Ammon's horn (tissue), 1 donor: ENCODE data around the gene FOXF1.

Experiments
- DNase-seq: peaks from one replicate; pipeline ENCODE4 v3.0.0-alpha.2; 2016; ENCODE audit warnings: low spot score

FOXF1 gene

GRCh38 chr16:86534779-86535615 lies 24.7 kb downstream of the FOXF1 start:
- peak; percentile 81 for DNase-seq

DNA sequence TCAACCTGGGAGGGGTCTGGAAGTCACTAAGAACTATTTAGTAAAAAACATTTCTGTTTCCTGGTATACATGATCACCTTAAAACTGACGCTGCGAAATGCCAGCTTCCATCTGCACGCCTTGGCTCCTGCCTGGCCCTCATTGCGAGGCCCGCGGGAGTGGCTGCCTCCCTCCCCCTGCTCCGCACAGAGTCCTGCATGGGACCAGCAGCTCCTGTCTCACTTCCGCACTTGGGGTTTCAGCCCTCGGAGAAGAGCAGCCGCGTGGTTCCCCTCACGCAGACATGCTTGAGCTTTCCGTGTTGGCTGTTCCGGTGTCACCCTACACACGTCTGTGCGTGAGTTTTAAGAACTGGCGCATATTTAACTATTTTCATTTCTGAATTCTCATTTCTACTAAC lies 26.3 kb downstream of the FOXF1 start:
- DNase-seq = no peak

DNA sequence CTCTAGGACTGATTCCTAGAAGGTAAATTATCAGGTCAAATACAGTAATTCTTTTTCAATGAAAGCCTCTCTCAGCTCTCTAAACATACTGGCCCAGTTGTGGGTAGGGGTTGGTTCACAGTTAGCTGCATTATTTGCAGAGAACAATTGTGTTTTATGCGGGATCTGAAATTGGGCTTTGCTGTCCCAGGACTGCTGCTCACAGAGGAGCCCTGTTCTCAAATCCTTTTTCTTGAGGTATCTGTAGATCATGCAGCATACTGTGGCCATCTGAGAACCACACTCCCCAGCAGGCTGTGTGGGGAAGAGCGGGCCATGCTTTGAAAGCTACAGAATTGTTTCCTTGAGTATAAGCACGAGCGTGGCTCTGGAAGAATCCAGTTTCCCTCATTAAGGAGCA lies 27.2 kb downstream of the FOXF1 start:
- no peak for DNase-seq

- no peak for DNase-seq
Measured at GRCh38 chr16:86538196-86538780, 28.0 kb downstream of the FOXF1 start.

GRCh38 chr16:86540894-86541293 lies 30.6 kb downstream of the FOXF1 start:
- no peak for DNase-seq

DNA sequence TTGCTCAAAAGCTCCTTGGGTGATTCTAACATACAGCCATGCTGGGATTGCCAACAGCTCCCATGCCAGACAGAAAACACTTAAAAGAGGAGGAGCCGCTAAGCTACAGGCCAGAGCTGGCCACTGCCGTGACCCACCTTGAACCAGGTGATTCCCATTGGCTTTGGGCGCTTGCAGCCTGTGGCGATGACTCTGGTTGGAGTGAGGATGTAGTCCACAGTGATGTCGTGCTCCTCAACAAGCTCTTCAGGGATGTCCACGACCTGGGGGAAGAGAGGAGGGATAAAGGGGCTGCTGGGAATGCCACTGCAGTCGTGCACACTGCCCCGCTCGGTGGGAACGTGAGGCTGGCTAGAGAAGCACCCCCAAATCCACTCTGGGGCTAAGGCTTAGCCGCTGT lies 31.2 kb downstream of the FOXF1 start:
- DNase-seq = no peak

DNA sequence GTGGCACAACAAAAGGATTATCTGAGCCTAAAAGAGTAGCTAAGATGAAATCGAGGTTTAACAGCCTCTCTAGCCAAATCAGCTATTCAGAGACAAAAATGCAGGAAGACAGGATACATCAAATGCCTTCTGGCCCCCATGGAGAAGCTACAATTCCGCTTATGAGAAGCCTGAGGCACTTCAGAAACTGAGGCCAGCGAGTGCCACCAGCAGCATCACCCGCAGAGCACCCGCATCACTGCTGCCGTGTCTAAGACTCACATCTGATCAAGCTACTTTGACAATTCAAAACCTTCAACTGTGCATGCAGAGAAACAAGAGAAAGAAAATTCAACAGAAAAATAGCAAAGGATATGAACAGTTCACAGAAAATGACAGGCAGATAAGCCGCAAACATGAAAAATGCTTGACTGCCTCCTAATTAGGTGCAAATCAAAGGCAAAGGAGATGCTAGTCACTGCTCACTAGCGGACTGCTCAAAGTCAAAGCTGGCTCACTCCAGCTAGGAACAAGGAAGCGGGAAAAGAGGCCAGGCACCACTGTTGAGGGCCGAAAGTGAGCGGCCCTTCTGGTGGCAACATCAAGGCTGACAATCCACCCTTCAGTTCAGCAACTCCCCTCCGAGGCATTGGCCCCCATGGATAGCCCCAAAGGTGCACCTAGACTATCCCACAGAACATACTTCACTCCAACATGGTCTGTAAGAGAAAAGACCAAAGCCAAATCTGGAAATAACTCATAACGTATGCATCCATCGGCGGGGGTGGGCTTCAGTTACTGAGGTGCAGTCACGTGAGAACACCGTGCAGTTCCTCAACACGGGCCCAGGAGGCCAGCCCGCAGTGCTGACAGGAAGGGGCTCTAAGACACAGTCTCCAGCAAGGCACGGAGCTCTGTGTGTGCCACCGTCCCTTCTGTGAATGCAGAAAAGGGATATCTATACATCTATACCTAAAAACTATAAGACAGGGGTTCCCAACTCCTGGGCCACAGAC lies 32.7 kb downstream of the FOXF1 start:
- DNase-seq = no peak

DNA sequence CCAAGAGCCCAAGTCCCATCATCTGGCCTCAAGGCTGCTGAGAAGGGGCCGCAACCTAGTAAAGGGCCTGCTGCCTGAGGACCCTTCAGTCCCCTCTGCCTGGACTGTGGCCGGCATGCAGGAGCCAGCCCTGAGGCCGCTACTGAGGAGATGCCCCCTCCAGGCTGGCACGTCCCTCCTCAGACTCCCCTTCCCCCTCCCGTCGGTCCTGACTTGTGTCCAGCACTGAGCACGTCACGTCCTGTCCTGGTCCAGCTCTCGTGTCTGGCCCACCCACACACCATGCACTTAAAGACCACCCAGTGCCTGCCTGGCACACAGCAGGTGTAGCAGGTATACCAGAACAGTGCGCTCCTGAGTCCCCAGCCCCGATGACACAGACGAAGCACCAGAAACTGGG lies 35.2 kb downstream of the FOXF1 start:
- DNase-seq = no peak

- no peak for DNase-seq
Measured at GRCh38 chr16:86545954-86546637, 35.8 kb downstream of the FOXF1 start.

DNA sequence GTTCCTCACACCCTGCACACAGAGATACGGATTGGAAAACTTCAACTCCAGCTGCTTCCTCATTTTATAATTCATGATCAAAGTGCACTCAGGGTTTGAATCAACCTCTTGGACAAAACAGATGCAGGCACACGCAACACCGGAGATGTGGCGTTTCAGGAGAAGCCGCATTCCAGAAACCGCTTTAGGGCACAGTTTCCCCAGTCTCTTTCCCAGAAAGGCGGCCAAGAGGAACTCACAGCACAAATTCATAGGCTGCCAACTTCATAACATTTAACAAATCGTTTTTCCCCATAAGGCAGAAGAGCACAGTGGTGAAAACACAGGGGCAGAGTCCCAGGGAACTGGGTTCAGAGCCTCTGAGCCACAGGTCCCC lies 36.3 kb downstream of the FOXF1 start:
- DNase-seq = no peak

DNA sequence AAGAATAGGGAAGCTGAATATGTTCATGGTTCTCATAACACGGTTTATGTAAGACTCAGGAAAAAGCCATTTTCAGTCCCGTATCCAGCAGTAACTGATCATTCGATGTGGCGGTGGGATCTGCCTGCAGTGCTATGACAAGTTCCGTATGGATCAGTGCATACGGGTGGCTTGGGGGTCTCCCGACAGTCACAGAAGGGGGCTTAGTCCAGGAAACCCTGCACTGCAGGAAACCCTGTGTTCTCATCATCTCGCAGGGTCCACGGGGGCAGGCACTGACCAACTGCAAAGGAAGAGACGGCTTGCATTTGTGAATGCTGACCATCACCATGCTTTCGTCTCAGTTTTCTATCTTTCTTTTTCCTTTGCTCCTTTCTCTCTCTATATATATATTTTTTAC lies 37.0 kb downstream of the FOXF1 start:
- no peak for DNase-seq

GRCh38 chr16:86549076-86549892 lies 39.0 kb downstream of the FOXF1 start:
- no peak for DNase-seq

GRCh38 chr16:86549893-86550190 lies 39.5 kb downstream of the FOXF1 start:
- no peak for DNase-seq

DNA sequence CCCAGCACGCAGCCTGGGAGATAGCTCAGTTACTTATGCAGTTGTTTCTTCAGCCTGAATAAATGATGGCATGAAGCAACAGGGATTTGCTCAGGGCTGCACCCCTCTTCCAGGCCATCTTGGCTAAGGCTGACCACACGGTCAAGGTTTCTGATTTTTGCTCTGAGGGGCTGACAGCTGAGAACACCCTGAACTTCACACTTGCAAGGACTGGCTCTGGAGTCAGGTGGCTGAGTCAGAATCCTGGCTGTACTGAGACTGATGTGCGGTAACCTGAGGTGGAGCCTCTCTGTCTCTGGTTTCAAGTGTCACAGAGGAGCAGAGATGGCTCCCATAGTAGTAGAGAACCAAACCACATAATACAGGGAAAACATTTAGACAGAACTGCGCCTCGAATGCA lies 40.0 kb downstream of the FOXF1 start:
- DNase-seq = no peak

DNA sequence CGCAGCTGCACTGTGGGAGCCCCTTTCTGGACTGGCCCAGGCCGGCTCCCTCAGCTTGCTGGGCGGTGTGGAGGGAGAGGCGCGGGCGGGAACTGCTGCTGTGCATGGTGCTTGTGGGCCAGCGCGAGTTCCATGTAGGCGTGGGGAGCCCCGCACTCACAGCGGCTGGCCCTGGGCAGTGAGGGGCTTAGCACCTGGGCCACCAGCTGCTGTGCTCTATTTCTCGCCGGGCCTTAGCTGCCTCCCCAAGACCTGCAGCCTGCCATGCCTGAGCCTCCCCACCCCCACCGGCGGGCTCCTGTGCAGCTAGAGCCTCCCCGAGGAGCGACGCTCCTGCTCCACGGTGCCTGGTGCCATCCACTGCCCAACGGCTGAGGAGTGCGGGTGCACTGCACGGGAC lies 43.0 kb downstream of the FOXF1 start:
- DNase-seq = no peak

- DNase-seq = no peak
Measured at GRCh38 chr16:86554599-86554916, 44.2 kb downstream of the FOXF1 start.

- peak; percentile 92 for DNase-seq
Measured at GRCh38 chr16:86554917-86555703, 44.8 kb downstream of the FOXF1 start, which contains the start of gene MTHFSD. Gene MTHFSD (minus strand): TSS chr16:86555235. CDS start chr16:86555184, 51 bp downstream.

GRCh38 chr16:86555704-86556075 lies 45.4 kb downstream of the FOXF1 start:
- DNase-seq = peak; percentile 11

DNA sequence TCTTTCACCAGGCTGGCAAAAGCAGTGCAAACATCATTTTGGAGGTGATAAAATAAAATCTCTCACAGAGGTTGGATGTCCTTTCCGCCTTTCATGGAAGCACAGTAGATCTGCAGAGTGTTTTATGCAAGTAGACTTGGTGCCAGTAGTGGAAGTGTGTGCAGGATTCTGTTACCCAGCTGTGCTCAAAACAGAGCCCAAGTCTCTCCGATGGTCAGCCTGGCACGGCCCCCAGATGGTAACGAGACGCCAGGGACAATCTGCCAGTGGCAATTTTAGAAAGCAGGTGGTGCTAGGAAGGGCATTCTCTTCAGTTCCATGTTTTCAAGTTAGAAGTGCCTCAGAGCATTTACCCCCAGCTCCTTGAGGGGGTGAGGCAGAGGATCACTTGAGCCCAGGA lies 46.2 kb downstream of the FOXF1 start:
- DNase-seq = no peak

DNA sequence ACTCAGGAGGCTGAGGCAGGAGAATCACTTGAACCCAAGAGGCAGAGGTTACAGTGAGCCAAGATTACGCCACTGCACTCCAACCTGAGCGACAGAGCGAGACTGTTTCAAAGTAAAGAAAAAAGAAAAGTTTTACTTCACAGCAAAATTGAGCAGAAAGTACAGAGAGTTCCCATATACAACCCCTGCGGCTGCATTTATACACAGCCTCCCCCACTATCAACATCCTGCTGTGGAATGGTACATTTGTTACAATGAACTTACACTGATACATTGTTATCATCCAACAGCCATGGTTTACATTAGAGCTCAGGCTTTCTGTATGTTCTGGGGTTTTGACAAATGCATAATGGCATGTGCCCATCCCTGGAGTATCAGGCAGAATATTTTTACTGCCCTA lies 47.3 kb downstream of the FOXF1 start:
- no peak for DNase-seq
